Measurements from ENCODE around the gene LTBP4.

DNA sequence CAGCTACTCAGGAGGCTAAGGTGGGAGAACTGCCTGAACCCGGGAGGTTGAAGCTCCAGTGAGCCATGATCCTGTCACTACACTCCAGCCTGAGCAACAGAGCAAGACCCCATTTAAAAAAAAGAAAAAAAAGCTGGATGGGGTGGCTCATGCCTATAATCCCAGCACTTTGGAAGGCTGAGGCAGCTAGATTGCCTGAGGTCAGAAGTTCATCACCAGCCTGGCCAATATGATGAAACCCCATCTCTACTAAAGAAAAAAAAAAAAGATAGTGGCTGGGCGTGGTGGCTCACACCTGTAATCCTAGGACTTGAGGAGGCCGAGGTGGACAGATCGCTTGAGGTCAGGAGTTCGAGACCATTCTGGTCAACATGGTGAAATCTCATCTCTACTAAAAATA, 15.0 kb downstream of the LTBP4 start:
- TF ChIP-seq, protein P1, sequence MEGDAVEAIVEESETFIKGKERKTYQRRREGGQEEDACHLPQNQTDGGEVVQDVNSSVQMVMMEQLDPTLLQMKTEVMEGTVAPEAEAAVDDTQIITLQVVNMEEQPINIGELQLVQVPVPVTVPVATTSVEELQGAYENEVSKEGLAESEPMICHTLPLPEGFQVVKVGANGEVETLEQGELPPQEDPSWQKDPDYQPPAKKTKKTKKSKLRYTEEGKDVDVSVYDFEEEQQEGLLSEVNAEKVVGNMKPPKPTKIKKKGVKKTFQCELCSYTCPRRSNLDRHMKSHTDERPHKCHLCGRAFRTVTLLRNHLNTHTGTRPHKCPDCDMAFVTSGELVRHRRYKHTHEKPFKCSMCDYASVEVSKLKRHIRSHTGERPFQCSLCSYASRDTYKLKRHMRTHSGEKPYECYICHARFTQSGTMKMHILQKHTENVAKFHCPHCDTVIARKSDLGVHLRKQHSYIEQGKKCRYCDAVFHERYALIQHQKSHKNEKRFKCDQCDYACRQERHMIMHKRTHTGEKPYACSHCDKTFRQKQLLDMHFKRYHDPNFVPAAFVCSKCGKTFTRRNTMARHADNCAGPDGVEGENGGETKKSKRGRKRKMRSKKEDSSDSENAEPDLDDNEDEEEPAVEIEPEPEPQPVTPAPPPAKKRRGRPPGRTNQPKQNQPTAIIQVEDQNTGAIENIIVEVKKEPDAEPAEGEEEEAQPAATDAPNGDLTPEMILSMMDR (IDR thresholded peaks at IDR 0.05) = no peak
- TF ChIP-seq EP300 (IDR thresholded peaks at IDR 0.05) (no peak), POLR2A (IDR thresholded peaks at IDR 0.05) (no peak)

Data from tibial nerve (tissue), 4 donors.